Gastroesophageal sphincter (tissue), 4 donors: ENCODE measurements around the gene NAA10. TPM values are rescaled to one million over a fixed set of nuclear protein-coding genes. Genes with fewer than 3 reads are reported as not detected.

Source experiments
- ATAC-seq: fragments of 150-250 bp; one replicate; pipeline ENCODE4 v1.9.1; 2016; ENCODE audit warnings: mild to moderate bottlenecking, moderate library complexity
- H3K27ac ChIP-seq, 4 donors: fragments of 200-600 bp; sonication (generic) in 3 of 4; 1 replicate in 3 of 4; 2 replicates in 1 of 4; pipeline ENCODE4 v1.5.1; 2016 to 2019
- H3K27me3 ChIP-seq: fragments of 200-600 bp; sonication (generic); one replicate; pipeline ENCODE4 v1.5.1; 2019
- H3K36me3 ChIP-seq, 2 donors: fragments of 200-600 bp; sonication (generic); one replicate each; pipeline ENCODE4 v1.5.1; 2019; ENCODE audit warnings: control low read depth in 1 of 2
- H3K4me1 ChIP-seq, 3 donors: fragments of 200-600 bp; sonication (generic); 1 replicate in 2 of 3; 2 replicates in 1 of 3; pipeline ENCODE4 v1.5.1; 2016 to 2019; ENCODE audit warnings: control low read depth in 2 of 3
- H3K4me3 ChIP-seq, 2 donors: fragments of 200-600 bp; sonication (generic); one replicate each; pipeline ENCODE4 v1.5.1; 2019; ENCODE audit warnings: mild to moderate bottlenecking in 1 of 2, moderate library complexity in 1 of 2
- H3K9me3 ChIP-seq, 3 donors: fragments of 200-600 bp; sonication (generic); one replicate each; pipeline ENCODE4 v1.5.1; 2017 to 2019; ENCODE audit warnings: control low read depth in 2 of 3
- CTCF ChIP-seq, 4 experiments: fragments of 200-600 bp in 2 of 4; fragments of 450-650 bp in 2 of 4; sonication (generic) in 1 of 4; IDR thresholded peaks; one replicate each; pipeline ENCODE4 v1.5.1; 2017 to 2019; ENCODE audit warnings: antibody characterized with exemption in 4 of 4, mild to moderate bottlenecking in 2 of 4, moderate library complexity in 2 of 4
- EP300 ChIP-seq: sonication (generic); formaldehyde crosslinking; IDR thresholded peaks from one replicate; pipeline ENCODE4 v1.6.1; 2017; ENCODE audit warnings: antibody characterized with exemption, mild to moderate bottlenecking
- POLR2A ChIP-seq, 2 donors: fragments of 450-650 bp; IDR thresholded peaks; one replicate each; pipeline ENCODE4 v1.6.1; 2017; ENCODE audit warnings: antibody characterized with exemption in 2 of 2, mild to moderate bottlenecking in 2 of 2, moderate library complexity in 1 of 2
- POLR2AphosphoS5 ChIP-seq: sonication (generic); formaldehyde crosslinking; IDR thresholded peaks from one replicate; pipeline ENCODE4 v1.6.1; 2017; ENCODE audit warnings: antibody characterized with exemption
- WGBS, 2 donors: methylation state at CpG; one replicate each; pipeline ENCODE4 v1.1.5; 2018; ENCODE audit warnings: low coverage in 1 of 2; 5-methylcytosine and 5-hydroxymethylcytosine counted together
- total RNA-seq, 4 donors: library from RNA; depleted of rRNA; stranded (reverse); fragments of >200 nt; gene quantifications; one replicate each; pipeline ENCODE4 v1.1.0, GENCODE V29; 2016

The NAA10 gene
- total RNA-seq, 4 donors from 2014 or later, result 68.3 to 103 (median 89.2) TPM

DNA sequence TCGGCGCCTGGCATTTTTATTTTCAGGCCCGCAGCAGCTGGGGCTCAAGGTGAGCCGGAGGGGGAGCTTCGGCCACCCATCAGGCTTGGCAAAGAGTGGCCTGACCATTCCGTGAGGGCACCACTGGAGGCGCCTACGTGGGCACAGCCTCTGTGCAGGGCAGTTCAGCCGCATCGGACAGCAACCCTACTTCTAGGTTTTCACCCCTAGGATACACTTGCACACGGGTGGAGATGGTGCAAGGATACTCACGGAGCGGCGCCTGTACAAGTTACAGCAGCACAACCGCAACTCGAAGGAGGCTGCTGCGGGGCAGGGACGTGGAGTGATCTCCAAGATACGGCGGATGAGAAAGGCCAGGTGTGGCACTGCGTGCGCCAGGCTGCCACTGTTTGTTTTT, 25.9 kb upstream of the NAA10 start:
- H3K9me3 ChIP-seq, result no peaks in the 10 kb centered on the region
- ATAC-seq, result no peak
- peak overlapping the region in 1 of 4 donors; percentile 17 for H3K27ac ChIP-seq
- H3K4me1 ChIP-seq, result peaks cover 0 to 17% (median under 1%) of the 10 kb centered on the region in 3 donors
- peaks cover 0 to 86% of the 10 kb centered on the region in 2 donors for H3K36me3 ChIP-seq
- H3K27me3 ChIP-seq, result no peaks in the 10 kb centered on the region
- H3K4me3 ChIP-seq, result no peak overlapping the region
- 85 to 97% methylated on average over 5 to 6 of the region's 22 CpGs for WGBS, 2 donors
- no peak for TF ChIP-seq CTCF (IDR thresholded peaks at IDR 0.05)
- no peak for TF ChIP-seq EP300
- no peak for TF ChIP-seq POLR2A (IDR thresholded peaks at IDR 0.05)
- TF ChIP-seq POLR2AphosphoS5, result no peak

DNA sequence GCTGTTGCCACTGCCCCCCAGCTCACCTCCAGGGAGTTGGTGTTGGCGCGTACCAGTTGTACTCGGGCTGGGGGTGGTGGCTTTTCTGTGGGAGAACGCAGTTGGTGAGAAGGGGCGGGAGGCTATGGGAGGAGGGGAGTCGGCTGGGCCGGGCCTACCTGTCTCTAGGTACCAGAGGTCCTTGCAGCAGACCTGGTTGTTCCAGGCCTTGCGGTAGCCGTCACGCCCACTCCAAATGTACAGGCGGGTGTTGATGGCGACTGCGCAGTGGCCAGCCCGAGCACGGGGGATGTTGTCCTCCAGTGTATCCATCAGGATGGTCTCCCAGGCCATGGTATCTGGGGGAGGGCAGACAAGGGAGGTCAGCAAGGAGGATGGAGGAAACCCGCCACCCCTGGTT, 25.2 kb upstream of the NAA10 start:
- Histone ChIP-seq H3K27me3 (no peaks in the 10 kb centered on the region), H3K27ac (no peak overlapping the region), H3K4me1 (peaks cover 0 to 12% (median 0%) of the 10 kb centered on the region in 3 donors), H3K9me3 (no peaks in the 10 kb centered on the region), H3K4me3 (no peak overlapping the region), H3K36me3 (peaks cover 0 to 93% of the 10 kb centered on the region in 2 donors)
- TF ChIP-seq EP300 (no peak), POLR2A (IDR thresholded peaks at IDR 0.05) (no peak), POLR2AphosphoS5 (no peak), CTCF (IDR thresholded peaks at IDR 0.05) (no peak)
- no CpG with 5 or more reads among the region's 16 CpGs for WGBS, 2 donors
- ATAC-seq, result no peak

- Histone ChIP-seq H3K27ac (no peak overlapping the region), H3K27me3 (no peaks in the 10 kb centered on the region), H3K9me3 (no peaks in the 10 kb centered on the region), H3K36me3 (peaks cover 0 to 97% of the 10 kb centered on the region in 2 donors), H3K4me3 (no peak overlapping the region), H3K4me1 (peaks cover 0 to 12% (median 0%) of the 10 kb centered on the region in 3 donors)
- ATAC-seq, result no peak
- no CpG with 5 or more reads among the region's 15 CpGs for WGBS, 2 donors
- TF ChIP-seq POLR2AphosphoS5, result no peak
- TF ChIP-seq CTCF (IDR thresholded peaks at IDR 0.05), result no peak
- TF ChIP-seq EP300, result no peak
- no peak for TF ChIP-seq POLR2A (IDR thresholded peaks at IDR 0.05)
Measured at GRCh38 chrX:153959649-153960048, 24.8 kb upstream of the NAA10 start.

- TF ChIP-seq CTCF (IDR thresholded peaks at IDR 0.05) (no peak), POLR2A (IDR thresholded peaks at IDR 0.05) (no peak), POLR2AphosphoS5 (no peak), EP300 (no peak)
- ATAC-seq, result no peak
- Histone ChIP-seq H3K9me3 (no peaks in the 10 kb centered on the region), H3K36me3 (peaks cover 0 to 99% of the 10 kb centered on the region in 2 donors), H3K4me1 (peaks cover 0 to 17% (median 0%) of the 10 kb centered on the region in 3 donors), H3K4me3 (no peak overlapping the region), H3K27ac (peak overlapping the region in 1 of 4 donors; percentile 89), H3K27me3 (no peaks in the 10 kb centered on the region)
- WGBS, 2 donors, result 84% methylated on average over 5 of the region's 14 CpGs; no CpG with 5 or more reads in 1 of the 2 donors
Measured at GRCh38 chrX:153958605-153959004, 23.8 kb upstream of the NAA10 start.

- Histone ChIP-seq H3K4me3 (no peak overlapping the region), H3K4me1 (peaks cover 0 to 31% (median 0%) of the 10 kb centered on the region in 3 donors), H3K27me3 (no peaks in the 10 kb centered on the region), H3K36me3 (peaks cover 0 to 91% of the 10 kb centered on the region in 2 donors), H3K27ac (peak overlapping the region in 3 of 4 donors; percentile 10 to 89 (median 31)), H3K9me3 (no peaks in the 10 kb centered on the region)
- no peak for ATAC-seq
- WGBS, 2 donors, result no CpG with 5 or more reads among the region's 17 CpGs
- TF ChIP-seq EP300, result no peak
- no peak for TF ChIP-seq POLR2A (IDR thresholded peaks at IDR 0.05)
- TF ChIP-seq CTCF (IDR thresholded peaks at IDR 0.05), result no peak
- TF ChIP-seq POLR2AphosphoS5, result no peak
Measured at GRCh38 chrX:153957224-153957623, 22.4 kb upstream of the NAA10 start.
